Stimulated activated effector memory CD8-positive, alpha-beta T cell treated with anti-CD3 and anti-CD28 coated beads, Interleukin-12 subunit alpha, Interleukin-12 subunit beta, amount 100 ng/mL, for 72 hours (primary cell): ENCODE data around the gene ZEB2.

Source experiments
- ATAC-seq: fragments of 150-1000 bp; cut with Tn5 transposase; 2 replicates; pipeline ENCODE4 v1.10.0; 2021
- DNase-seq, 2 donors: peaks; one replicate each; pipeline ENCODE4 v3.0.0; 2021 to 2022; ENCODE audit warnings: low spot score in 2 of 2
- H3K27ac Mint-ChIP-seq: one replicate; pipeline ENCODE4 v1.8.0; 2022; ENCODE audit warnings: mild to moderate bottlenecking, mixed read lengths
- H3K36me3 Mint-ChIP-seq: one replicate; pipeline ENCODE4 v1.8.0; 2022; ENCODE audit warnings: mild to moderate bottlenecking, mixed read lengths
- H3K4me1 Mint-ChIP-seq: one replicate; pipeline ENCODE4 v1.8.0; 2022; ENCODE audit warnings: mixed read lengths
- H3K4me3 Mint-ChIP-seq: one replicate; pipeline ENCODE4 v1.8.0; 2022; ENCODE audit warnings: mild to moderate bottlenecking, mixed read lengths
- H3K9me3 Mint-ChIP-seq: one replicate; pipeline ENCODE4 v1.8.0; 2022; ENCODE audit warnings: mixed read lengths

ZEB2 gene

DNA sequence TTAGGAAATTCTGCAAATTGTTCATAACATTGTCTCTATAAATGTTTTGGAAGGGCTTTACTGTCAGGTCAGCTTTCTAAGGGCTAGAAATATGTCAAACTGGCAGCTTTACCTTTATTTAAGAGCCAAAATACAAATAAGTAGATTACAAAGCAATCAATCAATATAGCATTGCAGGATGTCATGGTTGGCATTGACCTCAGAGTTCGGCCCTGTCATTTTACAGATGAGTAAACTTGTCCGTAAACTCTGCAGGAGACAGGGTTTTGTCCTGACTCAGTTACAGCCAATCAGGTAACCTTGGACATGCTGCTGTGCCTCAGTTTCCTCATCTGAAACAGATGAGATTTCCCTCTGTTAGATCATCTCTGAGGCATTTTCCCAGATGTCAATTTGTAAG, 25.9 kb upstream of the ZEB2 start:
- H3K36me3 Mint-ChIP-seq = no peaks in the 10 kb centered on the region
- H3K9me3 Mint-ChIP-seq = no peaks in the 10 kb centered on the region
- ATAC-seq (no peak), DNase-seq (no peak)
- no peaks in the 10 kb centered on the region for H3K4me1 Mint-ChIP-seq
- H3K27ac Mint-ChIP-seq = no peak overlapping the region
- H3K4me3 Mint-ChIP-seq = no peak overlapping the region

DNA sequence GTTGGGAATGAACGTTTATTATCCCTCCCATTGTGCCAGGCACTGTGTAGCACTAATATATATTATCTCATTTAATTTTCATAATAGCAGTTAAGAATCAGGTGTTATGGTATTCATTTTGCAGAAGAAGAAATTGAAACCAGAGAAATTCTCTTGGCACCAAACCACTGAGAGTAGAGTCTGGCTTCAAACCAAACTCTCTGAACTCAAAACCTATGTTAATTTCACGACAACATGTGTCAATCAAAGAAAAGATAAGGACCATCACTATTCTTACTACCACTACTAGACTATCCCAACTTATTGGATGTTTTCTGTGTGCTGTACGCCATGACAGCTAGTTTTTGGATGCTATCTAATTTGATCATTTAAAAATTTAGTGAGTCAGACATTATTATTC, 24.1 kb upstream of the ZEB2 start:
- no peak for DNase-seq
- H3K27ac Mint-ChIP-seq = no peak overlapping the region
- H3K9me3 Mint-ChIP-seq = no peaks in the 10 kb centered on the region
- ATAC-seq = no peak
- H3K36me3 Mint-ChIP-seq = no peaks in the 10 kb centered on the region
- no peaks in the 10 kb centered on the region for H3K4me1 Mint-ChIP-seq
- no peak overlapping the region for H3K4me3 Mint-ChIP-seq

DNA sequence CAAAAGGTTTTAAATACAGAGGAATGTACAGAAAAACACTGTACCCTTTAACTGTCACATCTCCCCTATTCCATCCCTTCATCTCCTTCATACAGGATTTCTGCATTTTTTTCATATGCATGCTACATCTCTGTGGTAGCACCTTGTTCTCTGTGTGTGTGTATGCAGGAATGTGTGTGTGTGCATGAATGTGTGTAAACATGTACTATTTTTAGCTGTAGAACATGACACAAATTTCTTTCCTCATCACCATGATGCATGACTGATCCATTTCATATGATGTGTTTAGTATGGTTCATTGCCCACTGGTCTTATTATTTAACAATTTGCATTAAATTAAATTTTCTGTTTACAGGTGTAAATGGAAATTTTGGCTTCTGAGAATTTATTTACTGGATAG, 21.5 kb upstream of the ZEB2 start:
- Mint-ChIP-seq H3K36me3 (no peaks in the 10 kb centered on the region), H3K4me3 (no peak overlapping the region), H3K4me1 (no peaks in the 10 kb centered on the region), H3K9me3 (no peaks in the 10 kb centered on the region), H3K27ac (no peak overlapping the region)
- no peak for ATAC-seq
- DNase-seq = no peak

DNA sequence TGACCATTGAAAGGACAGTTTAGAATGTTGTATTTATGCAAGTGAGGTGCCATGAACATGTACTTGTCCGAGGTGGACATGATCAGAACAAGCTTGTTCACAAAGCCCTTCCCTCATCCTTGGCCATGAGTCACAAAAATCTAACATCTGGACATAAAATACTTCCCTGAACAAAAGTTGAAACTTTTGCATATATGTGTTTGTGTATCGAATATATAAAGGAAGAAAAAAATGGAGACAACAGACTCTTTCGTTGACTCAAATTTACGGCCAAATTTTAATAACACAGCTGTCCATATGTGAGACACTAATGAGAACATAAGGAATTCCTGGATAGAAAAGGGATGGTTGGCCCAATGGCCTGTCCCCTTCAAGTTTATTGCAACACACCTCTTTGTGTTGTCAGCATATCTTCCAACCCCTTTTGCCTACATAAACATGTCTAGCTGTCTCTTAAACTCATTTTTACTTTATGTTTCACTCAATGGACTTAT, 19.4 kb upstream of the ZEB2 start:
- no peaks in the 10 kb centered on the region for H3K36me3 Mint-ChIP-seq
- ATAC-seq (no peak), DNase-seq (no peak)
- no peak overlapping the region for H3K4me3 Mint-ChIP-seq
- H3K4me1 Mint-ChIP-seq = no peaks in the 10 kb centered on the region
- no peaks in the 10 kb centered on the region for H3K9me3 Mint-ChIP-seq
- no peak overlapping the region for H3K27ac Mint-ChIP-seq

DNA sequence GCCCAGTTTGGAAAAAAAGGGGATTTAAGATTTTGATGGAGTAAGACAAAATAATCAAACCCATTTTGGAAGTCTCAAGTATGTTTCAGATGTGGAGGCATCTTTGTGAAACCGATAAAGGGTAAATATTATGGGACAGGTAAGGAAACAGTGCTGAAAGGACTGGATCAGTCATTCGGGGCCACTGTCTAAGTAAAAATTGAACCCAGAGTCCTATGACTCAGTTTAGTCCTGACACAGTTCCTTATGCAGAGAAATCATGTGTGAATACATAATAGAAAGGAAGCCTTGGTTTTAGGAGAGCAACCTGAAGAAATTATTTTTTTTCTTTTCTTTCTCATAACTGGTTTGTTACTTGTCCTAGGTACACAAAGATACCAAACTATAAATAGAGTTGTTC, 15.4 kb upstream of the ZEB2 start:
- Mint-ChIP-seq H3K4me3 (no peak overlapping the region), H3K9me3 (no peaks in the 10 kb centered on the region), H3K36me3 (no peaks in the 10 kb centered on the region), H3K27ac (no peak overlapping the region), H3K4me1 (peaks cover 5% of the 10 kb centered on the region)
- ATAC-seq = no peak
- DNase-seq = no peak

DNA sequence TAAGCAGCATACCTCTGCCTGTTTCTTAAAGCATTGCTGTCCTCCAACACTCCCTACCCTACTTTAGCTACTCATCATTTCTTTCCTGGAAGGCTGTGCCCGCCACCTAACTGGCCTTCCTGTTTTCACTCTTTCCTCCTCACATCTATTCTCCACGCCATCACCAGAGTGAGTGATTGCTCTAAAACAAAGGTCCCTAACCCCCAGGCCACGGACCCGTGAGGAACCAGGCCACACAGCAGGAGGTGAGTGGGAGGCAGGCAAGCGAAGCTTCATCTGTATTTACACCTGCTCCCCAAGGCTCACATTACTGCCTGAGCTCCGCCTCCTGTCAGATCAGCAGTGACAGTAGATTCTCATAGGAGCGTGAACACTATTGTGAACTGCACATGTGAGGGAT, 13.3 kb upstream of the ZEB2 start:
- no peak for DNase-seq
- H3K36me3 Mint-ChIP-seq = no peaks in the 10 kb centered on the region
- no peak overlapping the region for H3K27ac Mint-ChIP-seq
- no peak overlapping the region for H3K4me3 Mint-ChIP-seq
- ATAC-seq = no peak
- peaks cover 5% of the 10 kb centered on the region for H3K4me1 Mint-ChIP-seq
- H3K9me3 Mint-ChIP-seq = no peaks in the 10 kb centered on the region

DNA sequence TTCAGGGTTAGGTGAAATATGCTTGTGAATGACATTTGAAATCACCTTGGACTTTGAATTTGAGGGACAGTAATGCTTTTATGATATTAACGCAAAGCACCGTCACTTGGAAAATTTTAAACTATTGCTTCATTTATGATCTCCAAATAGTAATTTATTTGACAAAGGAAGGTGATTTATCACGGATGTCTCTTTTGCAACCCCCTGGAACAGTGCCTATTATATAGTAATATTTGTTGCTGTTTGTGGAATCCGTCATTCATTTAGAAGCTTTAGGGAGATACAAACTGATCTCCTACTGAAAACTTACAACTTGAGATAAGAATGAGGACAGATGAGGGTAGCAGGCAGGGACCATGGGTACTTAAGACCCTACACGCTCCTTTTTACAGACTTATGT, 10.7 kb upstream of the ZEB2 start:
- no peaks in the 10 kb centered on the region for H3K9me3 Mint-ChIP-seq
- H3K36me3 Mint-ChIP-seq = no peaks in the 10 kb centered on the region
- H3K4me1 Mint-ChIP-seq = peaks cover 5% of the 10 kb centered on the region
- no peak overlapping the region for H3K4me3 Mint-ChIP-seq
- no peak overlapping the region for H3K27ac Mint-ChIP-seq
- DNase-seq (no peak), ATAC-seq (no peak)

DNA sequence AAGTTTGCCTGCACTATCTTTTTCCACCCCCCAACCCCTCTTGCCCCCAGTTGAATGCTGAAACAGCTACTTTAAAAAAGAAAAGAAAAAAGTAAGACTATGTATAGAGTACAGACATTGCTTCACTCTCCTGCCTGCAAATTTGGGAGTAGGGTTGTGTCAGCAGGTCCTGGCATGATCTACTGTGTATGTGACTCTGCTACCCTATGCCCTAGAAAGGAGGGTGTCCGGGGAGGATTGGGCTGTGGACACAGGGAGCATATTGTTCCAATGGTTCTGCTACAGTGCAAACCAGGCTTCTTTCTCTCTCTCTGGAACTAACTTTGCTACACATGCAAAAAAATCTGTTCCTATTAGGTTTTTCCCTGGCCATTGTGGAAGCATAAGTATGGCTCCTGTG, 9.9 kb upstream of the ZEB2 start:
- Mint-ChIP-seq H3K9me3 (no peaks in the 10 kb centered on the region), H3K27ac (no peak overlapping the region), H3K4me1 (peaks cover 7% of the 10 kb centered on the region), H3K4me3 (no peak overlapping the region), H3K36me3 (no peaks in the 10 kb centered on the region)
- no peak for DNase-seq
- ATAC-seq = no peak

DNA sequence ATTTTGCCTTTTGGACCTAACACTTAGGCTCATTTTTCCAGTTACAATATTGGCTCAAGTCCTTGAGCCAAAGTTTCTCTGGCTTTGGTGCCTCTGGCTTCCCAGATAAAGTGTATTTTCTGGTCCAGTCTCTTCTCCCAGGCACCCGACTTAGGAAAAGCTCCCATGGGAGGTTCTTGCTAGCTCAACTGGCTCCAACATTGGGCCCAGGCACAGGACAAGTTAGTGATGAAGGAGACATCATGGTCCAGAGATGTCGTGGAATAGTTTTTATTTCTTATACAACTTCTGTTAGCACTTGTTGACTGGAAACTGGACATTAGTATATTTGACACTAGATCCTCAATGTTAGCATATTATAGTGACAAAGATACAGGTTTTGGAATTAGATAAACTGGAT, 8.2 kb upstream of the ZEB2 start:
- Mint-ChIP-seq H3K9me3 (no peaks in the 10 kb centered on the region), H3K4me1 (peaks cover 14% of the 10 kb centered on the region), H3K4me3 (no peak overlapping the region), H3K36me3 (no peaks in the 10 kb centered on the region), H3K27ac (no peak overlapping the region)
- DNase-seq (no peak), ATAC-seq (no peak)

DNA sequence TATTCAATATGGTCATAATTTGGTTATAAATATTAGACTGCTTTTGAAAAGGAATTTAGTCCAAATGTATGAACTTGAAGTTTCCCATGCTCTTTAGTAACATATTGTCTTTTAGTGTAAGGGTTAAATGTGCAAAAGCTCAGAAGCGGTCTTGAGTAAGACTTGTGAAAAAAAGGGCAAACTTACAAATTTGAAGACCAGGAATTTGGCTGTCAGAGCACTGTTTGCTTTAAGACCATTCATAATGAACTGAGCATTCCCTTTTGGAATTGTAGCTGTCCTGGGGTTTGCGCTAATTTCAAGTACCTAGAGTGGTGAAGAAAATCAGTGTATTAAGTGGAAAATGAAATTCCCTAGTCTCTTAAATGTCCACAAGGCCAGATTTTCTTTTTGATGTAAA, 6.9 kb upstream of the ZEB2 start:
- Mint-ChIP-seq H3K4me3 (no peak overlapping the region), H3K4me1 (peaks cover 22% of the 10 kb centered on the region), H3K27ac (no peak overlapping the region), H3K36me3 (no peaks in the 10 kb centered on the region), H3K9me3 (no peaks in the 10 kb centered on the region)
- ATAC-seq (no peak), DNase-seq (no peak)

DNA sequence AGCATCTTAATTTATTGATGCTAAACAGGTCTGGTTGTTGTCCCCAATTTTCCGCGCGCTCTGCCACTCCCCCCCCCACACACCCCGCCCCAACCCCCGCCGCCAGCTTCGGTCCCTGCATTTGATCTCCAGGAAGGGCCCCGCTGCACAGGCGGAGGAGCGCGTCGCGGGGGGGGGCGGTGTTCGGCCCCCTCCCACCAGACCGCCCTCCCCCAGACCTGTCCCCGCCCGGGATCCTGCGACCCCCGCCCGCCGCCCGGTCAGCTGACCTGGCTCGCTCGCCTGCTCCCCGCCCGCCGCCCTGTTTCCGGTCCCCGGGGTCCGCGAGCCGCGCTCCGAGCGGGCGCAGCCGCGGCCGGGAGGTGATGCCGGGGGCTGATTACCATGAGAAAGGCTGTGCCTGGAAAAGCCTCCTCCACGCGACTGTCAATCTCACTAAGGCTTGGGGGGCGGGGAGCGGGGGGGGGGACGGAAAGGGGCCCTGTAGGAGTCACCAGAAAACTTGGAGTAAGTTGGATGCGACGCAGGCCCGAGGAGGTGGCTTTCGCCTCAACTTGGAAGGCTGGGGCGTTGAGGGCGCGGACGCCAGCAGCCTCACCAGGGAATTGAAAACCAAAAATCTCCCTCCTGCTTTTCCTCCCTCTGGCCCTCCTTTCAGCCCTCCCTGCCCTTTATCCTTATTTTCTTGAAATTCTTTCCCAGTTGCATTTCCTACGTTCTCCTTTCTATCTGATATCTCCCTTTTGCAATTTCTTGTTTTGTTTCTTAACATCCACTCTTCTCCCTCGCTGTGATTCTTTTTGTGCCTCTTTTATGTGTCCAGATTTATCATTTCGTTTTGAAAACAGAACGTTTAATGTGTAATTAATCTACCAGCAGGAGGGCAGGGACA, 4.4 kb upstream of the ZEB2 start:
- no peaks in the 10 kb centered on the region for H3K9me3 Mint-ChIP-seq
- ATAC-seq (peak; percentile 71), DNase-seq (no peak)
- peak overlapping the region; percentile 72 for H3K4me3 Mint-ChIP-seq
- H3K27ac Mint-ChIP-seq = peak overlapping the region; percentile 69
- peaks cover 22% of the 10 kb centered on the region for H3K4me1 Mint-ChIP-seq
- no peaks in the 10 kb centered on the region for H3K36me3 Mint-ChIP-seq

DNA sequence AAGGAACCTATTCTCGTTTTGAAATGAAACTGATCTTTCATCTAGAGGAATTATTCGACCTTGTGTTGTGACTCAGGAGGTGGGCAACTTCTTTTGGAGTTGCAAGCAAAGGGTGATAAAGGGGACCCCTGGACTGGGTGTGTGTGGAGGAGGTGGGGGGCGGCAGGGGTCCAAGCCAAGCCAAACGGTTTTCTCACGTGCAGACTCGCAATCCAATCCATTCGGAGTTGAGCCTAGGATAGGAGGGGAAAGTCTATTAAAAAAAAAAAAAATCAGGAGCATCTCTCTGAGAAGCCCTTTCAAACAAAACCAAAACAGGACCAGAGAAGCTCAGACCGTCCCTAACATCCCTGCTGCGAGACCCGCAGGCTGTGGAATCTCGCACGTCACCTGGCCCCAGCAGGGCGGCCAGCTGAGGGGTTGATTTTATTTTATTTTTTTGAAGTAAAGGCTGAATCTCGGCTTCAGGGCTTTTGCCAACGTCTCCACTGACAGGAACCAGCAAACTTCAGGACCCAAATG, 3.7 kb upstream of the ZEB2 start:
- peak; percentile 11 for ATAC-seq
- Mint-ChIP-seq H3K27ac (peak overlapping the region; percentile 77), H3K4me1 (peaks cover 22% of the 10 kb centered on the region), H3K4me3 (peak overlapping the region; percentile 72), H3K36me3 (no peaks in the 10 kb centered on the region), H3K9me3 (no peaks in the 10 kb centered on the region)
- no peak for DNase-seq

DNA sequence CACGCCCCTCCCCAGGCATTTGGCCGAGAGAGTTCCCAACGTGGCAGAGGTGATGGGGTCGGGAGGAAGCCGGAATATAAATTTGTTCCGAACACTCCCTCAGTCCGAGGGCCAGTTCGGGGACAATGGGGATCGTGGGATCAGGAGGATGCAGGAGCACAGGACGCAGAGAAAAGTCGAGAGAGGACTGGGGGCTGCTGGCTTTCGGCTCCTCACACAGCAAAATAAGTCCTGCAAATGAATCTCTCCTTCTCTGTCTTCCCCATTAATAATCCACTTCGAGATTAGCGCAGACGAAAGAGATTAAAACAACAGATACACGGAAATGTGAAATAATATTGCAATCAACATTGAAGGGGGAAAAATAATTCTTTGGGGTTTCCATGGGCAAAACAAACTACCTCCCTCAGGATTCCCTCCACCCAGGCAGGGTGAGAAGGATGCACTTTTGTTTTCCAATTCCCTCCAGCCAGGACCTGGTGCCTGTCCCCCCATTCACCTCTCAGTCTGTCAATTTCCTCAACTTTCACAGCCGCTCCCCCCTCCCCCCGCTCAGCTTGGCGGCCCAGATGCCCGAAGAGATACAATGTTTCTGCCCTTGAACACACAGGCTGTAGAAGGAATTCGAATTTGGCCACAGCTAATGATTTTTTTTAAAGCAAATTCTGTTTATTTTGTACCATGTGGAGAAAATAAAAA, 3.1 kb upstream of the ZEB2 start:
- peak overlapping the region; percentile 72 for H3K4me3 Mint-ChIP-seq
- no peaks in the 10 kb centered on the region for H3K36me3 Mint-ChIP-seq
- DNase-seq (no peak), ATAC-seq (no peak)
- peak overlapping the region; percentile 77 for H3K27ac Mint-ChIP-seq
- peaks cover 22% of the 10 kb centered on the region for H3K4me1 Mint-ChIP-seq
- no peaks in the 10 kb centered on the region for H3K9me3 Mint-ChIP-seq

DNA sequence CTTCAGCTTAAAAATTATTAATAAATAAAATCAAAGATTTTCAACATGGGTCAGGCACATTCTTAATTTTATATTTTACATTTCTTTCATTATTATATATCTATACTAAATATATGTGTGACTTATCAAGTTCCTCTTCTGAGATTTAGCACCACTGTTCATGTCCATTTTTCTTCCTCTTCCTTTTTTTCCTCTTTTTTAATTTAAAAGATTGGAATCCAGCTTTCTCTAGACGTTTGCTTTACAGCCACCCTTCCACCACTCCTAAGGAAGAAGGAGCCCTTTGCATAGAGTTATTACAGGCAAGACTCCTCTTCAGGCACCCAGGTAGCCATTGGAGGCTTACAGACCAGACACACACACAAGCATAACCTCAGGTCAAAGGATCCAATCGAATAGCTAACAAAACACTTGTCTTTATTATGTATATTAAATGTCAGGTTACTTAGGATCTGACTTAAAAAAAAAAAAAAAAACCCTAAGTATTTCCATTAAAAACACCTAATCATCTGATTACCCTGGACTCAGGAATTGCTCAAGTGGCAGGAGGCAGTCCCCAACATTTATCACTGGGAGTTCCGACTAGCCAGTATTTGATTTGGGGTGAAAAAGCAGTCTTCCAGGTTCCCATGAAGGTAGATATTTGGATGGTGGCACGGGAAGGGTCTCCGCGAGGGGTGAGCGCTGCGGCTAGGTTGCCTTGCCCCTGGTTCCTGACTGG, 2.4 kb upstream of the ZEB2 start:
- DNase-seq = no peak
- Mint-ChIP-seq H3K4me1 (peaks cover 22% of the 10 kb centered on the region), H3K4me3 (peak overlapping the region; percentile 72), H3K36me3 (no peaks in the 10 kb centered on the region), H3K9me3 (no peaks in the 10 kb centered on the region), H3K27ac (no peak overlapping the region)
- ATAC-seq = no peak

DNA sequence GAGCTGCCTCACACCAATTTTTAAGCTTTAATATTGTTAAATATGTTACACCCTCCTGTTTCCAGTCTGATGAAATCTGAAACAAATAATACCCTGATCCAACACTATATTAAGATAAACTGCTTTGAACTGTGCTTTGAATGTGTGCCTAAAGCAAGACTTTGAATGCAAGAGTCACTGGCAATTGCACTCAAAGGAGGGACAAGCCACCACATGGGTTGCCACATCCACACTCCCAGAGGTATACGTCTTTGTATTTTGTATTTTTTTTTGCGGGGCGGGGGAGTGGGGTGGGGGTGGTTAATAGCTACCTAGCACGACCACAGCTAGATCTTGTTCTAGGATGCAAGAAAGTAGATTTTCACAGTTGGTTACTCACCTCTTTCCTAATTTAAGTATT, 1.8 kb upstream of the ZEB2 start:
- Mint-ChIP-seq H3K9me3 (no peaks in the 10 kb centered on the region), H3K4me3 (no peak overlapping the region)
- ATAC-seq = no peak

More for the DNA sequence above, 1.8 kb upstream of the ZEB2 start:
- Mint-ChIP-seq H3K4me1 (peaks cover 22% of the 10 kb centered on the region), H3K27ac (no peak overlapping the region), H3K36me3 (no peaks in the 10 kb centered on the region)
- no peak for DNase-seq
